IPS-11a (cell line): ENCODE data around the gene UBA1.

Experiments used
- H3K4me3 ChIP-seq: one replicate; pipeline ENCODE4 v1.5.1; 2013; ENCODE audit warnings: low read depth, low read length, control low read depth

UBA1 gene

DNA sequence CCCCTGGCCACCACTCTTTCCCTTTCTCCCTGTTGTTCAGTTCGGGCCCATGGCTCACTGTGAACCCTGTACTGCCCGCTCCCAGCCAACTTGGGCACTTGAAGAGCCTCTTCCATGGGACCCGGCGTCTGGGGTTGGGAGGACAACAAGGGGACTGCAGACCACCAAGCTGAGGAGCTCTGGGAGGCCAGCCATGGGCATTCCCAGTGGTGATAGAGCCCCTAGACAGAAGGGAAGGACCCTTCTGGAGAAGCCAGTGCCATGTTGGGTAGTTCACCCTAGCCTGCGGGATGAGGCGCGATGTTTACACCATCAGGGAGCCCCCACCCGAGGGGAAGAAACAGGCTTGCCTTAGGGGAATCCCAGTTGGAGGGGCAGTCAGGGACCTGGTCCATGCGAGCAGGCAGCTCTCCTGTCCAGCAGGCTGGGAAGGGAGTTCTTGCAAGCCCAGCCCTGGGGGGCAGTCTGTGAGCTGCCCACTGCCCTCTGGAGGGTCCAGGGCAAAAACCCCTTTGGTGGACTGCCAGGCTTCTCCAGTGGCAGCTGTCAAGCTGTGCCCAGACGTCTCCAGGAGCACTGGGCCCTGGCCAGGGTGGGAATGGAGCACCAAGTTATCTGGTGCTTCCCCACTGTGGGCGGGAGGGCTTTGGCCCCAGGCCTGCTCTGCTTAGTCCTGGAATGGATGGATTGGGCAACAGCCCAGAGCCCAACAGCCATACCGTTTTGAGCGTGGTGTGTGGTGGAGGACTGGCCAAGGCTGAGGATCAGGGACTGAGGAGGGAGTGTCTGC, 23.7 kb upstream of the UBA1 start:
- no peak overlapping the region for H3K4me3 ChIP-seq

DNA sequence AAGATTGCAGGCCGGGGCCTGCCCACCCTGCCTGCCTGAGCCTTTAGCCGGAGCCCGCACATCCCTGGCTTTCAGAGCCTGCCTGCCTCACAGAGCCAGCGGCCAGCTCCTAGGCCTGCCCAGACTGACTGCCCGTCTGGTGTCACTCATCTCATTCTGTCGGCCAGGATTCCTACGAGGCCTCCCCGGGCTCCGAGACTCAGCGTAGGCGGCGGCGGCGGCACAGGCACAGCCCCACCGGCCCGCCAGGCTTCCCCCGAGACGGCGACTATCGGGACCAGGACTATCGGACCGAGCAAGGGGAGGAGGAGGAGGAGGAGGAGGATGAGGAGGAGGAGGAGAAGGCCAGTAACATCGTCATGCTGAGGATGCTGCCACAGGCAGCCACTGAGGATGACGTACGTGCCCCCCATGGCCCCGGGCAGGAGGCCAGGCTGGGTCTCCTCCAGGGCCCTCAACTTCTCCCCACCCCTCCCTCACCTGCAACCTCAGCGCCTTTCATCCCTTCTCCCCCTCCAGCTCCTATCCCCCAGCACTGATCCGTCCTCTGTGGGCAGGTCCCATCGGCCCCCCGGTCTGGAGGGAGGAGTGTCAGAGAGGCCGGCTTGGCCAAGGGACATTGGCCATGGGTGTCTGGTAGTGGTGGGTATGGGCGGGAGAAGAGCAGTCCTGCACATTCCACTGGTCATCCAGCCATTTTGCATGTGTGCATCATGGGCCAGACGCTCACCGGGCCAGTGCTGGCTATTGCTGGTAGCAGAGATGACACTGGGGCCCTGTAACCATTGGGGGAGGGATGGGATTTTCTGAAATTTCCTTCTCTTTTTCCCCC, 22.6 kb upstream of the UBA1 start:
- no peak overlapping the region for H3K4me3 ChIP-seq

DNA sequence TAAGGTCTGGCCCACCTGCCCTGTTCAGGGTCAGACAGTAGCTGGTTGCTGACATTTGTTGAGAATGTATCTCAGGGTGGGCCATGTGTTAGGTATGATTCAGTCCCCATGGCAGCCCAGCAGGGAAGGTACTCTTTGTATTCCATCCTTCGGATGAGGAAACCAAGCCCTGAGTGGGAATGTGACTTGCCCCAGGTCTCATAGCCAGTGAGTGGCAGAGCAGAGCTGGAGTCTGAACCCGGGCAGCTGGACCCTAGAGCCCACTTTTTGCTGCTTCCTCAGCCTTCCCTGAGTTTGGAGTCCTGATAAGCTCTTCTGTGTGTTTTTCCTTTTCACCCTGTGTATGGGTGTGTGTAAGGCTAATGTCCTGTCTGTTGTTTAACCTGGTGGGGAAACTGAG, 21.6 kb upstream of the UBA1 start:
- no peak overlapping the region for H3K4me3 ChIP-seq

DNA sequence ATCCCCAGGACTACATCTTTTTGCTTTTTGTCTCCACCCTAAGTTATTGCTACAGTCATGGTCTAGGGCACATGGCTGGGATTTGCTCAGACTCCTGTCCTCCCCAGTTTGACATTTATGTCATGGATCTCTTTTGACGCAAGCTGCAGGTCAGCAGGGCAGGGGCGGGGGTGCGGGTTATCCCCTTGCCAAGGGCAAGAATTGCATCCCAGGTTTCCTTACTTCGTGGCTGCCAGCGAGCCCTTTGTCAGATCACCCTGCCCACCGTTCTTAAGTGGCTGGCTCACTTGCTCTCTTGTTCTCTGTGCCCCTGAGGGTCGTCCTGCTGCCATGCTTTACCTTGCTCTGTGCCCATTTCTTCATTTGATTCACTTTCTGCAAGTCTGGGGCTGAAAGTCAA, 21.1 kb upstream of the UBA1 start:
- H3K4me3 ChIP-seq, result no peak overlapping the region

DNA sequence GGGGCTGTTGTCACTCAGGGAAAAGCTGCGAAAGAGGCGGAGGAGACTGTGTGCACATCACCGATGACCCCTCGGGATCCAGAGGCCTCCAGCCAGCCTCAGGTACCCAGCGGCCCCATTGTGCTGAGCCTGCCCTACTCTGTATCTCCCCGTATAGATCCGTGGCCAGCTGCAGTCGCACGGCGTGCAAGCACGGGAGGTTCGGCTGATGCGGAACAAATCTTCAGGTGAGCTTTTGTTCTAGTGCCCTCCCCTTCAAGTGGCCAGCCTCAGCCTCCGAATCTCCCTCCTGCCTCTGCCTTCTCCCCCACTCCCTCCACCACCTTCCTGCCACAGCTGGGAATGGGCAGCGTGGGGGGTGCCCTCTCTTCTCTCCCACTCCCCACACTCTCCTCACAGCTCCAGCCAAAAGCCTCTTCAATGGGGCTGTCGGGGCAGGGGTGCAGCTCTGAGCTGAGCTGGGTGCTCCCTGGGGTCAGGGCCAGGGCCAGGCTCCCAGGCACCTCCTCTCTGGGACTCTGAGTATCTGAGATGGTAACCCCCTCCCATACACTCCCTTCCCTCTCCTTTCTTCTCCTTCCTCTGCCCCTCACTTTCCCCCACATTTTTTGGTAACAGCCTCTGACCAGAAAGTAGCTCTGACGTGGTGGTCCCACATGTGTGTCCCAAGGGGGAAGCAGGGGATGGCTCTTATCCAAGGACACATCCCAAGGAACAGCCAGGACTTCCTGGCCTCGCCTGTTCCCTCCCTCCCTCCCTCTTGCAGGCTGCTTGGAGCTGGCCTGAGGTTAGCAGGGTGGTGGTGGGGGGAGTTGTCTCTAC, 20.4 kb upstream of the UBA1 start:
- H3K4me3 ChIP-seq, result no peak overlapping the region

DNA sequence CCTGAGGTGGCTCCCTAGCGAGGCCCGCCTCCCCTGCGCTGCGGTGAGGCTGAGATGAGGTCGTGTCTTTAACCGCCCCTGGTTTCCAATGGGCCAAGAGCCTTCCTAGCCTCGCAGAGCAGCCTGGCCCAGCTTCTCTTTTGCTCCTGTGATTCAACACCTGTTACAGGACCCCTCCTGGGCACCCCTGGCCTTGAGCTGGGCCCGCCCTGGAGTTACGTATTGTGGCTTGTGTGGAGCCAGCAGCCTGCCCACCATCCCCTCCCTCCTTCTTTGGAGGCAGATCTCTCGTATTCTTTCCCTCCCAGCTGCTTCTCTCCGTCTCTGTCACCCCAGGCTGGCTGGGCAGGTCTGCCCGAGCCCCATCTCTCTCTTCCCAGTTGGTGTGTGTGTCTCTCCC, 19.3 kb upstream of the UBA1 start:
- H3K4me3 ChIP-seq, result no peak overlapping the region

DNA sequence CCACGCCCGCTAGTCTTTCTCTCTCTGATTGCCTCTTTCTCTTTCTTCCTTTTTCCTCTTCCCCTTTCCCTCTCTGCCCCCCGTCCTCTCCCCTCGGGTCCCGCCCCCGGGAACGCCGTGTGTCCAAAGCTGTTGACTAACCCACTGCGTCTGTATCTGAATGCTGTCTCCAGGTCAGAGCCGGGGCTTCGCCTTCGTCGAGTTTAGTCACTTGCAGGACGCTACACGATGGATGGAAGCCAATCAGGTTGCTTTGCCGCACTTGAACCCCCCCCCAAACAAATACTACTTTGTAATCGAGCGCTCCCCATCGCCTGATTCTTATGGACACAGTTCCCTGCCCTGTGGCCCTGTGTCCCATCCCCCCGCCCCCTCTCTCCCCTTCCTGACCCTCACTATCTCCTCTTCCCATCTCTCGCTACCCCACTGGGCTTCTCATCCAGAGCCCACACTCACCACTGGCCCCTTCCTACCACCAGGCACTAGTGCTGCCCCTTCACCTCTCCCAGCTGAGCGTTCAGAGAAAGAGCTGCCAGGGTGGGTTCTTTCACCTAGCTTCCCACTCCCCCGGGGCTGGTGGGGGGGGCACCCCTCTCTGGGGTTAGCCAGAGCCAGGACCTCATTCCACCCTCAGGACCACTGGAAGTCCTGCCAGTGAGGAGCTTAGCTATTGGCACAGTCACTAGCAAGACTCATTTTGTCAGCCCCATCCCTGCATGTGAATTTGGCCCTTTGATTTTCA, 18.6 kb upstream of the UBA1 start:
- no peak overlapping the region for H3K4me3 ChIP-seq

DNA sequence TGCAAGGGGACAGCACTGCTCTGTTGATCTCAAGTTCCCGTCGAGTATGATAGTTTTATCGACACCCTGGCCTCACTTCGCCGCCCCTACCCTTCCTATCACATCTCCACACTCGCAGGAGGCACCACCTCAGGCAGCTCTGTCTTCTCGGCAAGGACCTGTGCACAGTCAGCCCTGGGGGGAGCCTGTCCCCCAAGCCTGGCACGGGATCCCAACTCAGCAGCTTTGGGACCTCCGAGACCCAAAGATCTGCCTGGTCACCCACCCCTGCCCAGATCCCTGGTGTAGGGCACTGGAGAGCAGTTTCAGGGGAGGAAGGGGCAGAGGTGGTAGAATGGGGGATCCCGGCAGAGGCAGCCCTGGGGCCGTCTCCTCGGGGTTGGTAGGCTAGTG, 18.0 kb upstream of the UBA1 start:
- H3K4me3 ChIP-seq, result no peak overlapping the region

DNA sequence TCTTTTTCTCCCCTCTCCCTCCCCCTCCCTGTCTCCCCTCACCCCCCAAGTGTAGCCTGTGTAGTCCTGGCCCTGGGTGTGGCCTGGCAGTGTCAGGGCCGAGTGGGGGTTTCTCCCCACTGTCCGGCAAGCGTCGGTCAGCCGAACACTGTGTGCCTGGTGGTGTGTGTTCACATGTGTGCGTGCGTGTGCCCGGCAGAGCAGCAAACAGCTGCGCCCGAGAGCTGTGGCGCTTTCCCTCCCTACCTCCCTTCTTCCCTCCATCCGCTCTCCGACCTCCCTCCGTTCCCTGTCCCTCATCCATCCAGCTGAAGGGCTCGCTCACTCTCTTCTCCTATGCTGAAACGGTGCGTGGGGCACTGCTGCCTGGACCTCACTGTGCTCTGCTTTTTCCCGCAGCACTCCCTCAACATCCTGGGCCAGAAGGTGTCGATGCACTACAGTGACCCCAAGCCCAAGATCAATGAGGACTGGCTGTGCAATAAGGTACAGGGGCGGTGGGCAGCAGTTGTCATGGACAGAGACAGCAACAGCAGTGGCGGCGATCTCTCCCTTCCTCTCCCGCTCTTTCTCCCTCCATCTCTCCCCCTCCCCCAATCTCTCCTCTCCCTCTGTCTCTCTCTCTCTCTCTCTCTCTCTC, 17.4 kb upstream of the UBA1 start:
- no peak overlapping the region for H3K4me3 ChIP-seq

DNA sequence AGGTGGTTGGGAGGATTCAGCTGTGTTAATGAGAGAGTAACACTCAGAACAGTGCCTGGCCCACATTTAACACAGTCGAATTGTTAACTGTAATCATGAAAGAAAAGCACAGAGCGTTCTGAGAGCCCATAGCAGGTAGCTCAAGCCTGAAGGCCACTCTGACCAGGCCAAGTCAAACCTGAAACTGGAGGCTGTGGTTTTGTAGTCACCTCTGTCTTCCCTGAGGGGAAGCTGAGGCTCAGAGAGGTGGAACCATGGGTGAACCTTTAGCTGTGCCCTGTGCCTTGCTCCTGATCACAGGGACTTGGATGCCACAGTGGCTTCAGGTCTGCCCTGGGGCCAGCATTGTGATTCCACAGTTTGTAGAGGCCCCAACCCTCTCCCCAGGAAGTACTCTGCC, 16.6 kb upstream of the UBA1 start:
- no peak overlapping the region for H3K4me3 ChIP-seq

DNA sequence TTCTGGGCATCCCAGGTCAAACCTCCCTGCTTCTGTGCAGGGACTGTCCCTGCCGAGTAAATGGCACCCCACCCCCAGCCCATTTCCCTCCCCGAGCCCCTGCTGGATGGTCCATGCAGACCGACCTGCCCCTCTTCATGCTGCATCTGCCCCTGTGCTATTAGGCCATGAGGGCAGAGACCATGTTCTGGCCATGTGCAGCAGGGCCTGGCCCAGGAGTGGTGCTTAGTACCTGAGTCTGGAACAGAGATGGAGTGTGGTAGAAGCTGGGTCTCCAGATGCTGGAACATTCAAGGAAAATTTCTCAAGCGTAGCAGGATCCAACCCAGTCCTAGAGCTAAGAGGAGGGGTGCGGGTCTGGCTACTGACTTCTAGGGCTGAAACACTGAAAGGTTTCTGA, 15.3 kb upstream of the UBA1 start:
- no peak overlapping the region for H3K4me3 ChIP-seq

DNA sequence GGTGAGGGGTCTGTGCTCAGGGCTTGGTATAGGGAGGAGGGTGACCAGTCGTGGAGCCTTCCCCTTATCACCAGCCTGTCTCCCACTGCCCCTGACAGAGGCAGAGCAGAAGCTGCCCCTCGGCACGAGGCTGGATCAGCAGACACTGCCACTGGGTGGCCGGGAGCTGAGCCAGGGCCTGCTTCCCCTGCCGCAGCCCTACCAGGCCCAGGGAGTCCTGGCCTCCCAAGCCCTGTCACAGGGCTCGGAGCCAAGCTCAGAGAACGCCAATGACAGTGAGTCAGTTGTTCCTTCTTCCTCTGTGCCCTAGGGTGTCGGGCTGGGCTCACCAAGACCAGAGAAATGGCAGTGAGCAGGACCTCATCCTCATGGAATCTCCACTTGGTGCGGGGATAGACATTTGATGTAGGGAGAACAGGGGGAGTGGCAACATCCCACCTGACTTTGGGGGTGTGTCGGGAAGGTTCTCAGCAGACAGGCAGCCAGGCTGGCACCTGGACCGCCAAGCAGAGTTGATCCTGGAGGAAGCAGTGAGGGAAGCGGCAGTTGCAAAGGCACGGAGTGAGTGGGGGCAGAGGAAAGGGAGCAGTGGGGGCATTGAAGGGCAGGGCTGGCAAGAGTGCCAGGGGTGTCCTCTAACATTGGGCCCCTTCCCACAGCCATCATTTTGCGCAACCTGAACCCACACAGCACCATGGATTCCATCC, 14.3 kb upstream of the UBA1 start:
- H3K4me3 ChIP-seq, result no peak overlapping the region

DNA sequence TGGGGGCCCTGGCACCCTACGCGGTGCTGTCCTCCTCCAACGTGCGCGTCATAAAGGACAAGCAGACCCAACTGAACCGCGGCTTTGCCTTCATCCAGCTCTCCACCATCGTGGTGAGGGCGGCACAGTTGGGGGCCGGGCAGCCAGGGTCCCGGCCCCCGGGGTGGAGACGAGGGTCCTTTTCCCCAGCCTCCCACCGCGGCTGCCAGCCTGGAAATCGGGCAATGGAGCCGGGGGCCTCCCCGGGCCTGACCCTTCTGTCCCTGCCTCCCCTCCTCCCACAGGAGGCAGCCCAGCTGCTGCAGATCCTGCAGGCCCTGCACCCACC, 13.7 kb upstream of the UBA1 start:
- H3K4me3 ChIP-seq, result no peak overlapping the region

DNA sequence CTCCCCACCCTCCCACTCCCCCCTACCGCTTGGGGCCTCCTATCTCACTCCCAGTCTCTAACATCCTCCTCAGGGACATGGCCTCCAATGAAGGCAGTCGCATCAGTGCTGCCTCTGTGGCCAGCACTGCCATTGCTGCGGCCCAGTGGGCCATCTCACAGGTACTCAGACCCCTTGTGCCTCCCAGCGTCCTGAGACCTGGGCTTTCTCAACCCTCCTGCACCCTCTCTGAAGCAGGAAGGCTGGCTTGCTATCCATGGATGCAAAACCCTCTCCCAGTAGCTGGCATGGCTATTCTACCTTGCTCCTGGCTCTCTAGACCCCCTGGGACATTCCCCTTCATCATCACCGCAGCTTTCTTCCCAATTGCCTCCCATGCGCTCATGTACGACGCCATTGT, 13.3 kb upstream of the UBA1 start:
- no peak overlapping the region for H3K4me3 ChIP-seq

DNA sequence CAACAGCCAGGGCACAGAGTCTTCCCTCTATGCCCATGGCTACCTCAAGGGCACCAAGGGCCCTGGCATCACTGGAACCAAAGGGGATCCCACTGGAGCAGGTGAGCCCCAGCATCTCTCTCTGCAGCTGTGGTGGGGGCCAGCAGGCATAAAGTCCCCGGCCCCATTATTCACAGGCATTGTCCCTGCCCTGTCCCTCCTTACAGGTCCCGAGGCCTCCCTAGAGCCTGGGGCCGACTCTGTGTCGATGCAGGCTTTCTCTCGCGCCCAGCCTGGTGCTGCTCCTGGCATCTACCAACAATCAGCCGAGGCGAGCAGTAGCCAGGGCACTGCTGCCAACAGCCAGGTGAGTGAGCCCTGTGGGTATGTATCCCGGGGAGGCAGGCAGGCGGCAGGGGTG, 12.3 kb upstream of the UBA1 start:
- H3K4me3 ChIP-seq, result no peak overlapping the region

DNA sequence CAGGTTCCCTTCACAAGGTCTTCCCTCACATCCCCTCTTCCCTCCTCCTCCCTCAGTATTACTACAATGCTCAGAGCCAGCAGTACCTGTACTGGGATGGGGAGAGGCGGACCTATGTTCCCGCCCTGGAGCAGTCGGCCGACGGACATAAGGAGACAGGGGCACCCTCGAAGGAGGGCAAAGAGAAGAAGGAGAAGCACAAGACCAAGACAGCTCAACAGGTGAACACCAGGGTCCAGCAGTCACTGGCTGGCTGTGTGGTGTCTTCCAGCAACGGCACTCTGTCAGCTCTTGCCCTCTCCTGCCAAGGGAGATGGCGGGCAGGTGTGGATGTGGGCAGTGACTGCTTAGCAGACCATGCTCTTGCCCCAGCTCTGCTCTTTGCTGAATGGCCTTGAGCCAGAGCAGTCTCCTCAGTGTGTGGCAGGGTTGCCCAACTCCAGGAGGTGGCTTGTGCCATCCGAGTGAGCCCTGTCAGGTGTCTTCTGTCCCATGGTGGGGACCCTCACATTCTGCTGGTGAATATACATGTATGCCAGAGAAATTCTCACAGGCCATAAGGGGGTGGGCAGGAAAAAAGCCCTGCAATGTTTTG, 11.4 kb upstream of the UBA1 start:
- H3K4me3 ChIP-seq, result no peak overlapping the region

DNA sequence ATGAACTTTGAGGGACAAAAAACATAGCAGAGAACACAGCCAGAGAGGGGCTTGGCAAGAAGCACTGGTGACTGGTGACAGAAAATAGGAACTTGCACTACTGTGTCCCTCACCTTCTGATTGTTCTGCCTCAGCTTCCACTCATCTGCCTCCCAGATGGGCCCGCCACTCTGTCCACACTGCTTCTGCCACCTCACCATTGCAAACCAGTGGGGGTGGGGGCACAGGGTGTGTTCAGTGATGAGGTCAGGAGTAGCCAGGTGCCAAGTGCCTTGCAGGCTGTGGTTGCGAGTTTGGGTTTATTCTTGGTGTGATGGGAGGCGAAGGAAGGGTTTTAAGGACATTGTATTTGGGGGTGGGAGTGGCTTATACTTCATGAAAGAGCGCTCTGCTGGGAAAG, 9.1 kb upstream of the UBA1 start:
- H3K4me3 ChIP-seq, result no peak overlapping the region

DNA sequence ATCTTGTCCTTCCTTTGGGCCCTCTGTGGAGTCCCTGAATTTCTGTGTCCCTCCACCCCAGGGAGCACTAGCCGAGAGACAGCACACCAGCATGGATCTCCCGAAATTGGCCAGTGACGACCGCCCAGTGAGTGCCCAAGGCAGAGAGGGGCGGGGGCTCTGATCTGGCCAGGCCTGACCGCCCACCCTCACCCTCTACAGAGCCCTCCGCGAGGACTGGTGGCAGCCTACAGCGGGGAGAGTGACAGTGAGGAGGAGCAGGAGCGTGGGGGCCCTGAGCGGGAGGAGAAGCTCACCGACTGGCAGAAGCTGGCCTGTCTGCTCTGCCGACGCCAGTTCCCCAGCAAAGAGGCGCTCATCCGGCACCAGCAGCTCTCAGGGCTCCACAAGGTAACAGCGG, 8.4 kb upstream of the UBA1 start:
- no peak overlapping the region for H3K4me3 ChIP-seq

DNA sequence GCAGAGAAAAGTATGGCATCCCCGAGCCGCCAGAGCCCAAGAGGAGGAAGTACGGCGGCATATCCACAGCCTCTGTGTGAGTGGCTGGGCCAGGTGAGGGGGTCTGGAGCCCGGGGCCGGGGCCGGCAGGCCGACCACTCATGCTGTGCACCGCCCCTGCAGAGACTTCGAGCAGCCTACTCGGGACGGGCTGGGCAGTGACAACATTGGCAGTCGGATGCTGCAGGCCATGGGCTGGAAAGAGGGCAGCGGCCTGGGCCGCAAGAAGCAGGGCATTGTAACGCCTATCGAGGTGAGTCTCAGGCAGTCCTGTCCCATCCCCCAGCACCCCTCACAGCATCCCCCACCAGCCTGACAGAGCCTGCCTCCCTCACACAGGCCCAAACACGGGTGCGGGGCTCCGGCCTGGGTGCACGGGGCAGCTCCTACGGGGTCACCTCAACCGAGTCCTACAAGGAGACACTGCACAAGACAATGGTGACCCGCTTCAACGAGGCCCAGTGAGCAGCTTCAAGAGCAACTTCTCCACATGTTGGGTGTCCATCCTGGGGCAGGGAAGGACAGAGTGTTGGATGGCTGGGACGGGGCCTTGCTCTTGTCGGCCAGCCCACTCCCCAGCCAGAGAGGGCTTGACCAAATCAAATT, 7.4 kb upstream of the UBA1 start:
- H3K4me3 ChIP-seq, result no peak overlapping the region
